HepG2 (cell line): ENCODE measurements around the gene ADGRV1. TPM values are rescaled to one million over a fixed set of nuclear protein-coding genes. Genes with fewer than 3 reads are reported as not detected.
A peak's percentile ranks its signal among the peaks of the same experiment; 100 is the strongest.
"Not testable (repeated sequence)": the region's sequence is repeated elsewhere in the genome, so short reads cannot be mapped to it uniquely, and the experiment has no call there.

Source experiments
- ATAC-seq: fragments of 200-7000 bp; cut with Tn5 transposase; 3 replicates; pipeline ENCODE4 v1.9.1; 2020; ENCODE audit warnings: mild to moderate bottlenecking, moderate library complexity
- BruUV-seq: library from RNA; stranded (reverse); fragments of 400-500 nt; replicated peaks from 2 replicates; lab custom pipeline; 2021; lab: Mats Ljungman, UMichigan
- CTCF ChIA-PET: fragments of 300-600 bp; formaldehyde crosslinking; extraction: SDS; loops from one replicate; lab custom pipeline; 2021; ENCODE audit warnings: low total read pairs, inconsistent platforms, low intra/inter-chr PET ratio; lab: Yijun Ruan, JAX
- POLR2A ChIA-PET: fragments of 350-600 bp; sonication (Branson Sonifier 250); formaldehyde crosslinking; loops from one replicate; lab custom pipeline; 2020; ENCODE audit warnings: antibody characterized with exemption, inconsistent platforms; lab: Yijun Ruan, JAX
- DNase-seq: peaks from one replicate; pipeline ENCODE4 v3.0.0-alpha.2; 2015; ENCODE audit warnings: low spot score
- FAIRE-seq: peaks from 3 replicates; lab custom pipeline; 2011; peaks lifted over from hg19 to GRCh38; lab: Jason Lieb, UNC
- H2AFZ ChIP-seq: one replicate; pipeline ENCODE4 v1.6.1; 2011; ENCODE audit warnings: low read length, inconsistent platforms
- H3K27ac ChIP-seq: fragments of 300-600 bp; 3 replicates; pipeline ENCODE4 v1.8.0; 2011; ENCODE audit warnings: mixed run types, mild to moderate bottlenecking, mixed read lengths, low read length, inconsistent platforms; ENCODE audit not compliant: insufficient read depth; ENCODE audit errors: extremely low read length
- H3K27me3 ChIP-seq, 2 experiments: fragments of 200-600 bp in 1 of 2; 2 replicates in 1 of 2; 3 replicates in 1 of 2; pipeline versions ENCODE4 v1.6.0 to v1.8.0; 2011; ENCODE audit warnings: low read length in 2 of 2, mild to moderate bottlenecking in 2 of 2, moderate library complexity in 2 of 2, inconsistent platforms in 1 of 2; ENCODE audit not compliant: insufficient read depth in 2 of 2, control insufficient read depth in 1 of 2
- H3K36me3 ChIP-seq, 2 experiments: fragments of 200-600 bp in 1 of 2; replicated peaks in 1 of 2; 2 replicates in 1 of 2; 3 replicates in 1 of 2; pipeline versions ENCODE4 v1.5.1 to v1.8.0; 2011; ENCODE audit warnings: low read length in 2 of 2, inconsistent platforms in 1 of 2; ENCODE audit not compliant: insufficient read depth in 2 of 2, control insufficient read depth in 1 of 2
- H3K4me1 ChIP-seq: 2 replicates; pipeline ENCODE4 v1.5.1; 2012; ENCODE audit warnings: low read length, inconsistent platforms; ENCODE audit not compliant: insufficient read depth
- H3K4me2 ChIP-seq: 2 replicates; pipeline ENCODE4 v1.6.0; 2011; ENCODE audit warnings: low read depth, low read length, inconsistent platforms
- H3K4me3 ChIP-seq, 3 experiments: fragments of 200-600 bp in 1 of 3; sonication (generic), shearing (Covaris generic) in 1 of 3; replicated peaks in 1 of 3; 2 replicates each; pipeline ENCODE4 v1.5.1; 2011 to 2016; ENCODE audit warnings: low read length in 3 of 3, inconsistent platforms in 2 of 3, low read depth in 2 of 3, mild to moderate bottlenecking in 2 of 3, control low read depth in 1 of 3, mixed read lengths in 1 of 3; ENCODE audit not compliant: insufficient read depth in 1 of 3
- H3K79me2 ChIP-seq: one replicate; pipeline ENCODE4 v1.6.1; 2011; ENCODE audit warnings: low read length, inconsistent platforms; ENCODE audit not compliant: insufficient read depth
- H3K9ac ChIP-seq: 2 replicates; pipeline ENCODE4 v1.6.0; 2011; ENCODE audit warnings: mild to moderate bottlenecking, low read depth, low read length, inconsistent platforms; ENCODE audit not compliant: insufficient read depth
- H3K9me3 ChIP-seq: 2 replicates; pipeline ENCODE4 v1.5.1; 2012; ENCODE audit warnings: mild to moderate bottlenecking, low read length
- H4K20me1 ChIP-seq: 2 replicates; pipeline ENCODE4 v1.6.0; 2011; ENCODE audit warnings: inconsistent platforms, mild to moderate bottlenecking, low read length, moderate library complexity; ENCODE audit not compliant: insufficient read depth
- FIP1L1 ChIP-seq: fragments of 200-400 bp; formaldehyde crosslinking; IDR thresholded peaks from 2 replicates; pipeline ENCODE4 v1.6.1; 2018; ENCODE audit warnings: low read depth, mild to moderate bottlenecking, low read length, moderate library complexity, borderline replicate concordance; ENCODE audit not compliant: insufficient read depth
- LCORL ChIP-seq, 2 experiments: fragments of 450-650 bp in 1 of 2; sonication (generic) in 1 of 2; formaldehyde crosslinking in 1 of 2; IDR thresholded peaks; 2 replicates each; pipeline versions ENCODE4 v1.5.0 to v1.6.1; 2017 to 2020; ENCODE audit warnings: antibody characterized with exemption in 1 of 2, missing genetic modification reagents in 1 of 2
- SRY ChIP-seq: sonication (generic); formaldehyde crosslinking; IDR thresholded peaks from 2 replicates; pipeline ENCODE4 v1.8.0; 2022; ENCODE audit warnings: mild to moderate bottlenecking, missing genetic modification reagents
- ZFP91 ChIP-seq: sonication (generic); formaldehyde crosslinking; IDR thresholded peaks from 2 replicates; pipeline ENCODE4 v1.9.0; 2022; ENCODE audit warnings: missing genetic modification reagents, mild to moderate bottlenecking, borderline replicate concordance
- ZNF207 ChIP-seq: fragments of 450-650 bp; IDR thresholded peaks from 2 replicates; pipeline ENCODE4 v1.6.1; 2016; ENCODE audit warnings: antibody characterized with exemption, borderline replicate concordance
- WGBS: methylation state at CpG from one replicate; pipeline ENCODE4 v1.1.6; 2017; ENCODE audit warnings: low lambda C conversion rate; 5-methylcytosine and 5-hydroxymethylcytosine counted together
- in situ Hi-C: cut with HindIII; loops from 2 replicates; pipeline ENCODE4 v1.10.0; 2017; ENCODE audit warnings: low pct_unique_long_range_greater_than_20kb; ENCODE audit not compliant: extremely low pct_ligation_motif_present
- intact Hi-C: fragments of 100-400 bp; cut with micrococcal nuclease; formaldehyde crosslinking; loops from one replicate; pipeline ENCODE4 v1.10.0; 2022; ENCODE audit not compliant: unreplicated experiment
- polyA plus RNA-seq, 8 experiments: library from polyadenylated mRNA; depleted of rRNA in 3 of 8; stranded (reverse) in 7 of 8; unstranded in 1 of 8; fragments of >200 nt; fragmentation: Illumina TruSeq in 4 of 8; extraction: Trizol in 4 of 8; gene quantifications; 2 replicates each; pipeline versions ENCODE4 v1.2.1 to v1.2.3, GENCODE V29; 2011 to 2016; ENCODE audit warnings: low read depth in 4 of 8, missing spikeins in 1 of 8, mixed read lengths in 1 of 8; ENCODE audit not compliant: insufficient read depth in 1 of 8
- total RNA-seq, 5 experiments: library from RNA; depleted of rRNA; stranded (reverse); fragments of >200 nt; fragmentation: Illumina TruSeq; extraction: Trizol; gene quantifications; 2 replicates each; pipeline ENCODE4 v1.2.3, GENCODE V29; 2016; ENCODE audit warnings: low read depth in 1 of 5

ADGRV1 gene
- total and polyA plus RNA-seq, 2 of the 13 experiments (the other 11 are each of a cell fraction or from before 2014, with no cell fraction given), result 1.7 to 3.9 TPM

- DNase-seq (no peak), FAIRE-seq (no peak)
- TF ChIP-seq ZFP91 (CRISPR knock-in tag), result no peak
- no peak for TF ChIP-seq ZNF207
- peak; percentile 26; the same call in 1 of the 2 replicates for TF ChIP-seq LCORL (IDR thresholded peaks at IDR 0.05)
- TF ChIP-seq LCORL (CRISPR knock-in tag; IDR thresholded peaks at IDR 0.05), result no peak
- TF ChIP-seq FIP1L1, result no peak
- TF ChIP-seq SRY (CRISPR knock-in tag), result no peak
Measured at GRCh38 chr5:91011029-91011428, 452.4 kb downstream of the ADGRV1 start.

DNA sequence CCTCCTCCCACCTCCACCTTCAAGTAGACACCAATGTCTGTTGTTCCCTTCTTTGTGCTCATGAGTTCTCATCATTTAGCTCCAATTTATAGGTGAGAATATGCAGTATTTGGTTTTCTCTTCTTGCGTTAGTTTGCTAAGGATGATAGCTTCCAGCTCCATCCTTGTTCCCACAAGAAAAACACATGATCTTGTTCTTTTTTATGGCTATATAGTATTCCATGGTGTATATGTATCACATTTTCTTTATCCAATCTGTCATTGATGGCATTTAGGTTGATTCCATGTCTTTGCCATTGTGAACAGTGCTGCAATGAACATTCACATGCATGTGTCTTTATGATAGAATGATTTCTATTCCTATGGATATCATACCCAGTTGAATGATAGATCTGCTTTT is 454.3 kb downstream of the ADGRV1 start:
- BruUV-seq, ATAC-seq, in situ Hi-C loops, POLR2A ChIA-PET, H4K20me1 ChIP-seq, H3K9me3 ChIP-seq, FAIRE-seq, CTCF ChIA-PET, H3K9ac ChIP-seq, DNase-seq, H3K4me2 ChIP-seq, H3K4me3 ChIP-seq, H2AFZ ChIP-seq, H3K79me2 ChIP-seq, H3K27me3 ChIP-seq, H3K36me3 ChIP-seq, H3K27ac ChIP-seq: not testable (repeated sequence)
- intact Hi-C loops, result loop anchor here (2.0 kb wide), 1 partner anchor 14 kb away; no protein-coding TSS in a partner anchor
- 73% methylated on average over 1 of the region's 1 CpG for WGBS
- peaks cover 13% of the 10 kb centered on the region for H3K4me1 ChIP-seq

More at GRCh38 chr5:91011029-91011428, 452.4 kb downstream of the ADGRV1 start:
- Histone ChIP-seq H3K9ac (no peak overlapping the region), H3K27ac (no peak overlapping the region), H3K4me2 (no peak overlapping the region), H3K9me3 (no peaks in the 10 kb centered on the region), H3K27me3 (no peaks in the 10 kb centered on the region), H2AFZ (no peak overlapping the region), H3K36me3 (no peaks in the 10 kb centered on the region), H3K4me1 (peaks cover 26% of the 10 kb centered on the region), H3K79me2 (no peaks in the 10 kb centered on the region), H3K4me3 (no peak overlapping the region), H4K20me1 (no peaks in the 10 kb centered on the region)
- ATAC-seq, result no peak
- in situ Hi-C loops (no loop called here), intact Hi-C loops (no loop called here)
- BruUV-seq, result no TSS peak
- WGBS, result 98% methylated on average over 1 of the region's 1 CpG
- CTCF ChIA-PET, result no interaction called here
- POLR2A ChIA-PET, result no interaction called here
